ENCODE data around the gene CNBD2. TPM values are rescaled to one million over a fixed set of nuclear protein-coding genes. Genes with fewer than 3 reads are reported as not detected.
A peak's percentile ranks its signal among the peaks of the same experiment; 100 is the strongest.
"Not testable (repeated sequence)": the region's sequence is repeated elsewhere in the genome, so short reads cannot be mapped to it uniquely, and the experiment has no call there.

CNBD2 gene
- total RNA-seq, 1 donor from 2014 or later: 3.5 TPM

DNA sequence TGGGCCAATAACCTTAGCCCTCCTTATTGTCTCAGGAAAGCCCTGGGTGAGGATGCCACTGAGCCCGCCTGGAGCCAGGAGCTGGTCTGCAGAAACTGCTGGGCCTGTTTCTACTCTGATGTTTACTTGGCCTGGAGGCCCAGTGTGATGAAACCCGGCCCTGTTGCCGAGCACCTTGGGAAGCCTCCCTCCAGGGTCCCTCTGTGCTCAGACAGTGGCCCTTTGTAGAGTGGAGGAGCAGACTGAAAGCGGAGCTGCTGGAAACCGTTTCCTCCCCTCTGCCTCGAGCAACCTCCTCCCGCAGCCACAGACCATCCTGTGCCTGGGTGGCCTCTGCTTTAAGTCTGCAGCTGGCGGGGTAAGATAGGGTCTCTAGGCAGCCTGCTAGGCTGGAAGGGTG lies 102.1 kb downstream of the CNBD2 start:
- Mint-ChIP-seq H3K9me3 (no peaks in the 10 kb centered on the region), H3K36me3 (no peaks in the 10 kb centered on the region), H3K4me1 (peaks cover 12% of the 10 kb centered on the region), H3K27ac (peak overlapping the region; percentile 39), H3K4me3 (no peak overlapping the region), H3K27me3 (ENCODE audit: low read depth) (no peaks in the 10 kb centered on the region)
- TF ChIP-seq, protein P1, sequence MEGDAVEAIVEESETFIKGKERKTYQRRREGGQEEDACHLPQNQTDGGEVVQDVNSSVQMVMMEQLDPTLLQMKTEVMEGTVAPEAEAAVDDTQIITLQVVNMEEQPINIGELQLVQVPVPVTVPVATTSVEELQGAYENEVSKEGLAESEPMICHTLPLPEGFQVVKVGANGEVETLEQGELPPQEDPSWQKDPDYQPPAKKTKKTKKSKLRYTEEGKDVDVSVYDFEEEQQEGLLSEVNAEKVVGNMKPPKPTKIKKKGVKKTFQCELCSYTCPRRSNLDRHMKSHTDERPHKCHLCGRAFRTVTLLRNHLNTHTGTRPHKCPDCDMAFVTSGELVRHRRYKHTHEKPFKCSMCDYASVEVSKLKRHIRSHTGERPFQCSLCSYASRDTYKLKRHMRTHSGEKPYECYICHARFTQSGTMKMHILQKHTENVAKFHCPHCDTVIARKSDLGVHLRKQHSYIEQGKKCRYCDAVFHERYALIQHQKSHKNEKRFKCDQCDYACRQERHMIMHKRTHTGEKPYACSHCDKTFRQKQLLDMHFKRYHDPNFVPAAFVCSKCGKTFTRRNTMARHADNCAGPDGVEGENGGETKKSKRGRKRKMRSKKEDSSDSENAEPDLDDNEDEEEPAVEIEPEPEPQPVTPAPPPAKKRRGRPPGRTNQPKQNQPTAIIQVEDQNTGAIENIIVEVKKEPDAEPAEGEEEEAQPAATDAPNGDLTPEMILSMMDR (IDR thresholded peaks at IDR 0.05; ENCODE audit: unreplicated experiment): no peak
- DNase-seq (ENCODE audit: low spot score in 2 of 2, unreplicated experiment in 2 of 2): no peak

DNA sequence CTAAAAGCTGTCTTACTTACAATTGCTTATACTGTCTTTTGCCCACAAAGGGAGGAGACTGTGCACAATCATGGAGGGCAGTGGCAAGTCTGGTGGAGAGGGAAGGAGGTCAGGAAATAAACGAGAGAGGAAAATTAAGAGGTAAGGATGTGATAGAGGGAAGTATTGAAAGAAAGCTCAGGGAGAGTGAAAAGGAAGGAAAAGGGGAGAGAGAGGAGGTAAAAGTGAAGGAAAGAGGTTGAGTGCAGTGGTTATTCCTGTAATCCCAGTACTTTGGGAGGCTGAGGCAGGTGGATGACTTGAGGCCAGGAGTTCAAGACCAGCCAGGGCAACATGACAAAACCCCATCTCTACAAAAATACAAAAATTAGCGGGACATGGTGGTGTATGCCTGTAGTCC lies 103.5 kb downstream of the CNBD2 start:
- TF ChIP-seq, protein P1 (IDR thresholded peaks at IDR 0.05; ENCODE audit: unreplicated experiment): no peak
- Mint-ChIP-seq H3K27ac (no peak overlapping the region), H3K9me3 (no peaks in the 10 kb centered on the region), H3K4me3 (no peak overlapping the region), H3K4me1 (peaks cover 12% of the 10 kb centered on the region), H3K36me3 (no peaks in the 10 kb centered on the region), H3K27me3 (ENCODE audit: low read depth) (no peaks in the 10 kb centered on the region)
- no peak for DNase-seq (ENCODE audit: low spot score in 2 of 2, unreplicated experiment in 2 of 2)

DNA sequence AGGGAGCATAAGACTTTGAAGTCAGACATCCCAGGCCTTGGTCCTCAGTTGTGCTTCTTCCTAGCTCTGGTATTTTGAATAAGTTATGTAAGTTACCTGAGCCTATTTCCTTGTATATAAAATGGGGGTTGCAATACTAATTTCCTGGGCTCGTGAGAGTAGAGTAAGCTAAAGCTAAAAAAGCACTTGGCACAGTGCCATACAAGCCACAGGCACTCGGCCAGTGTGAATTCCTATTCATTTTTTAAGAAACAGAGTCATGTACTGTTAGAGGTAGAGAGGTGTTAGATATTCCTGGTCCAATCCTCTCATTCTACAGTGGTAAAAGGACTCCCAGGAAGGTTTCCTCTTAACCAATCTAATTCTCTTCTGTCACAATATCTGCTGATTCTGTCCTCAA lies 106.6 kb downstream of the CNBD2 start:
- peaks cover 12% of the 10 kb centered on the region for H3K4me1 Mint-ChIP-seq
- peaks cover 5% of the 10 kb centered on the region for H3K9me3 Mint-ChIP-seq
- peaks cover 4% of the 10 kb centered on the region for H3K27me3 Mint-ChIP-seq (ENCODE audit: low read depth)
- H3K4me3 Mint-ChIP-seq: no peak overlapping the region
- TF ChIP-seq, protein P1 (IDR thresholded peaks at IDR 0.05; ENCODE audit: unreplicated experiment): no peak
- no peak for DNase-seq (ENCODE audit: low spot score in 2 of 2, unreplicated experiment in 2 of 2)
- no peaks in the 10 kb centered on the region for H3K36me3 Mint-ChIP-seq
- H3K27ac Mint-ChIP-seq: no peak overlapping the region

DNA sequence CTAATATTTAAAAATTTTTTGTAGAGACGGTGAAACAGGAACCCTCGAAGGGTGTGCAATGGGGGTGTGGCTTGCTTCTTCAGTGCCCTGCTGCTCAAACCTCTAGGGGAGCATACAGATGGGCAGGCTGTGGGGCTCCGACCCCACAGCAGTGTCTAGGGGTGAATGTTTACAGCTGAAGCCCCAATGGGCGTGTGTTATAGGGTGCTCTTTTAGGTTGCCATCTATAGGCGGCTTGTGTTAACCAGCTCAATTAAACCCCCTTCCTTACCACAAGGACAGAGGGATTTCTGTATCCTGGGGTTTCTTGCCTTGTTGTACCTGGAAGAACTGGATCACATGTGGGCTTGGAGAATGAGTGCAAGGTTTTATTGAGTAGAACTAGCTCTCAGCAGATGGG lies 109.4 kb downstream of the CNBD2 start:
- H3K4me3 Mint-ChIP-seq; H3K27me3 Mint-ChIP-seq (ENCODE audit: low read depth); H3K36me3 Mint-ChIP-seq; H3K27ac Mint-ChIP-seq; H3K9me3 Mint-ChIP-seq; DNase-seq (ENCODE audit: low spot score in 2 of 2, unreplicated experiment in 2 of 2); H3K4me1 Mint-ChIP-seq: not testable (repeated sequence)

DNA sequence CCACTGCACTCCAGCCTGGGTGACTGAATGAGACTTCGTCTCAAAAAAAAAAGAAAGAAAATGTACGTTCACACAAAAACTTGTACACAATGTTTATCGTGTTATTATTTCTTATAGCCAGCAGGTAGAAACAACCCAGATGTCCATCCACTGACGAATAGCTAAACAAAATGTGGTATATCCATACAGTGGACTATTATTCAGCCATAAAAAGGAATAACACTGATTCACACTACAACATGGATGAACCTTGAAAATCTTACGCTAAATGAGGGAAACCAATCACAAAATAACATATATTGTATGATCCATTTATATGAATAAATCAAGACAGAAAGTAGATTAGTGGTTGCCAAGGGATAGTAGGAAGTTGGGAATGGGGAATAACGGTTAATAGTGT lies 111.1 kb downstream of the CNBD2 start:
- no peak overlapping the region for H3K27ac Mint-ChIP-seq
- H3K4me1 Mint-ChIP-seq: peaks cover 15% of the 10 kb centered on the region
- peaks cover 12% of the 10 kb centered on the region for H3K9me3 Mint-ChIP-seq
- no peak overlapping the region for H3K4me3 Mint-ChIP-seq
- H3K27me3 Mint-ChIP-seq (ENCODE audit: low read depth): peaks cover 4% of the 10 kb centered on the region
- TF ChIP-seq, protein P1 (IDR thresholded peaks at IDR 0.05; ENCODE audit: unreplicated experiment): no peak
- no peak for DNase-seq (ENCODE audit: low spot score in 2 of 2, unreplicated experiment in 2 of 2)
- no peaks in the 10 kb centered on the region for H3K36me3 Mint-ChIP-seq

DNA sequence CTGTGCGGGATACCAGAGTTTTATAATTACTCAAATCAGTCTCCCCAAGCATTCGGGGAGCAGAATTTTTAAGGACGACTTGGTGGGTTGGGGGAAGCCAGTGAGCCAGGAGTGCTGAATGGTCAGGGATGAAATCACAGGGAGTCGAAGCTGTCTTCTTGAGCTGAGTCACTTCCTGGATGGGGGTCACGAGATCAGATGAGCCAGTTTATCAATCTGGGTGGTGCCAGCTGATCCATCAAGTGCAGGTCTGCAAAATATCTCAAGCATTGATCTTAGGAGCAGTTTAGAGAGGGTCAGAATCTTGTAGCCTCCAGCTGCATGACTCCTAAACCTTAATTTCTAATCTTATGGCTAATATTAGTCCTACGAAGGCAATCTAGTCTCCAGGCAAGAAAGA lies 111.6 kb downstream of the CNBD2 start:
- not testable (repeated sequence) for H3K36me3 Mint-ChIP-seq; H3K27me3 Mint-ChIP-seq (ENCODE audit: low read depth); DNase-seq (ENCODE audit: low spot score in 2 of 2, unreplicated experiment in 2 of 2); H3K27ac Mint-ChIP-seq; H3K4me3 Mint-ChIP-seq
- Mint-ChIP-seq H3K4me1 (peaks cover 14% of the 10 kb centered on the region), H3K9me3 (peaks cover 14% of the 10 kb centered on the region)

Other genes with a start within 250 kb of the CNBD2 start
- gene RBM39, start 226.3 kb upstream of the CNBD2 start, total RNA-seq: 463 to 488 TPM (median 479 TPM) in 3 replicates
- gene PHF20, start 196.6 kb upstream of the CNBD2 start, total RNA-seq: 48.6 to 49.7 TPM (median 48.7 TPM) in 3 replicates
- gene SCAND1, start 14.1 kb upstream of the CNBD2 start, total RNA-seq: 59.2 to 65.9 TPM (median 61.3 TPM) in 3 replicates
- gene EPB41L1, start 186.2 kb downstream of the CNBD2 start, total RNA-seq: 42.8 to 44.3 TPM (median 43.1 TPM) in 3 replicates